ENCODE results near the gene GRM7.

The GRM7 gene

GRCh38 chr3:7421065-7421464 lies 560.1 kb downstream of the GRM7 start:
- DNase-seq = no peak

- DNase-seq = no peak
Observed at GRCh38 chr3:7423036-7423435, 562.1 kb downstream of the GRM7 start.

- DNase-seq = no peak
Observed at GRCh38 chr3:7423995-7424394, 563.1 kb downstream of the GRM7 start.

GRCh38 chr3:7428206-7428718 lies 567.3 kb downstream of the GRM7 start:
- no peak for DNase-seq

GRCh38 chr3:7432610-7433009 lies 571.7 kb downstream of the GRM7 start:
- DNase-seq = no peak

- no peak for DNase-seq
Observed at GRCh38 chr3:7433073-7433472, 572.2 kb downstream of the GRM7 start.

- no peak for DNase-seq
Observed at GRCh38 chr3:7436542-7436941, 575.6 kb downstream of the GRM7 start.

GRCh38 chr3:7437231-7437630 lies 576.3 kb downstream of the GRM7 start:
- no peak for DNase-seq

- DNase-seq = no peak
Observed at GRCh38 chr3:7439101-7439680, 578.3 kb downstream of the GRM7 start.

GRCh38 chr3:7444886-7445285 lies 584.0 kb downstream of the GRM7 start:
- no peak for DNase-seq

- no peak for DNase-seq
Observed at GRCh38 chr3:7445331-7445730, 584.4 kb downstream of the GRM7 start.

GRCh38 chr3:7447197-7447769 lies 586.4 kb downstream of the GRM7 start:
- no peak for DNase-seq

- no peak for DNase-seq
Observed at GRCh38 chr3:7456386-7456785, 595.5 kb downstream of the GRM7 start.

GRCh38 chr3:7461202-7461825 lies 600.4 kb downstream of the GRM7 start:
- DNase-seq = no peak

GRCh38 chr3:7469866-7470265 lies 609.0 kb downstream of the GRM7 start:
- no peak for DNase-seq

- no peak for DNase-seq
Observed at GRCh38 chr3:7484636-7485035, 623.7 kb downstream of the GRM7 start.

GRCh38 chr3:7487763-7488162 lies 626.8 kb downstream of the GRM7 start:
- no peak for DNase-seq

- DNase-seq = no peak
Observed at GRCh38 chr3:7489417-7489816, 628.5 kb downstream of the GRM7 start.

- no peak for DNase-seq
Observed at GRCh38 chr3:7498715-7499114, 637.8 kb downstream of the GRM7 start.

GRCh38 chr3:7503431-7503830 lies 642.5 kb downstream of the GRM7 start:
- no peak for DNase-seq

- no peak for DNase-seq
Observed at GRCh38 chr3:7504886-7505775, 644.2 kb downstream of the GRM7 start.

GRCh38 chr3:7506606-7507180 lies 645.8 kb downstream of the GRM7 start:
- DNase-seq = no peak

- DNase-seq = no peak
Observed at GRCh38 chr3:7508821-7509220, 647.9 kb downstream of the GRM7 start.

Data from NCI-H510A (cell line).